Ascending aorta (tissue), 2 donors: Measurements from ENCODE around the gene CENPU. TPM values are rescaled to one million over a fixed set of nuclear protein-coding genes. Genes with fewer than 3 reads are reported as not detected.

Source experiments
- DNase-seq, 2 donors: peaks; one replicate each; pipeline ENCODE4 v3.0.0-alpha.2; 2019; ENCODE audit warnings: low spot score in 2 of 2
- H3K27ac ChIP-seq, 2 donors: fragments of 200-600 bp; sonication (generic); one replicate each; pipeline ENCODE4 v1.5.1; 2016 to 2017; ENCODE audit warnings: mild to moderate bottlenecking in 1 of 2
- H3K27me3 ChIP-seq: fragments of 200-600 bp; sonication (generic); one replicate; pipeline ENCODE4 v1.5.1; 2017
- H3K36me3 ChIP-seq, 2 donors: fragments of 200-600 bp; sonication (generic); one replicate each; pipeline ENCODE4 v1.5.1; 2016
- H3K4me1 ChIP-seq, 2 donors: fragments of 200-600 bp; sonication (generic); one replicate each; pipeline ENCODE4 v1.5.1; 2016 to 2017; ENCODE audit warnings: mild to moderate bottlenecking in 1 of 2
- H3K4me3 ChIP-seq, 2 donors: fragments of 200-600 bp; sonication (generic); one replicate each; pipeline ENCODE4 v1.5.1; 2016 to 2017; ENCODE audit warnings: mild to moderate bottlenecking in 1 of 2
- H3K9me3 ChIP-seq, 2 donors: fragments of 200-600 bp; sonication (generic); one replicate each; pipeline ENCODE4 v1.5.1; 2016
- intact Hi-C: fragments of 100-400 bp; cut with DNase I; formaldehyde crosslinking; loops from one replicate; pipeline ENCODE4 v1.15.1; 2023
- total RNA-seq: library from RNA; depleted of rRNA; stranded (reverse); fragments of >200 nt; gene quantifications from one replicate; pipeline ENCODE4 v1.1.0, GENCODE V29; 2016
- TF ChIP-seq, protein P1 (sequence below), 3 experiments: fragments of 200-600 bp in 2 of 3; fragments of 450-650 bp in 1 of 3; sonication (generic) in 2 of 3; IDR thresholded peaks; one replicate each; pipeline ENCODE4 v1.5.1; 2016 to 2019; ENCODE audit warnings: antibody characterized with exemption in 3 of 3, mild to moderate bottlenecking in 1 of 3, moderate library complexity in 1 of 3

Gene CENPU
- total RNA-seq, 1 donor from 2014 or later, result not detected

- TF ChIP-seq, protein P1, sequence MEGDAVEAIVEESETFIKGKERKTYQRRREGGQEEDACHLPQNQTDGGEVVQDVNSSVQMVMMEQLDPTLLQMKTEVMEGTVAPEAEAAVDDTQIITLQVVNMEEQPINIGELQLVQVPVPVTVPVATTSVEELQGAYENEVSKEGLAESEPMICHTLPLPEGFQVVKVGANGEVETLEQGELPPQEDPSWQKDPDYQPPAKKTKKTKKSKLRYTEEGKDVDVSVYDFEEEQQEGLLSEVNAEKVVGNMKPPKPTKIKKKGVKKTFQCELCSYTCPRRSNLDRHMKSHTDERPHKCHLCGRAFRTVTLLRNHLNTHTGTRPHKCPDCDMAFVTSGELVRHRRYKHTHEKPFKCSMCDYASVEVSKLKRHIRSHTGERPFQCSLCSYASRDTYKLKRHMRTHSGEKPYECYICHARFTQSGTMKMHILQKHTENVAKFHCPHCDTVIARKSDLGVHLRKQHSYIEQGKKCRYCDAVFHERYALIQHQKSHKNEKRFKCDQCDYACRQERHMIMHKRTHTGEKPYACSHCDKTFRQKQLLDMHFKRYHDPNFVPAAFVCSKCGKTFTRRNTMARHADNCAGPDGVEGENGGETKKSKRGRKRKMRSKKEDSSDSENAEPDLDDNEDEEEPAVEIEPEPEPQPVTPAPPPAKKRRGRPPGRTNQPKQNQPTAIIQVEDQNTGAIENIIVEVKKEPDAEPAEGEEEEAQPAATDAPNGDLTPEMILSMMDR (IDR thresholded peaks at IDR 0.05), result no peak
- Histone ChIP-seq H3K9me3 (no peaks in the 10 kb centered on the region), H3K36me3 (peaks cover 24 to 57% of the 10 kb centered on the region in 2 donors), H3K27me3 (no peaks in the 10 kb centered on the region), H3K4me3 (no peak overlapping the region), H3K27ac (no peak overlapping the region), H3K4me1 (no peaks in the 10 kb centered on the region)
- intact Hi-C loops, result no loop called here
- no peak for DNase-seq
These were observed 64.6 kb downstream of the CENPU start for GRCh38 chr4:184669251-184669650.

- TF ChIP-seq, protein P1 (IDR thresholded peaks at IDR 0.05), result no peak
- Histone ChIP-seq H3K4me1 (no peaks in the 10 kb centered on the region), H3K27ac (no peak overlapping the region), H3K9me3 (no peaks in the 10 kb centered on the region), H3K36me3 (peaks cover 22 to 54% of the 10 kb centered on the region in 2 donors), H3K4me3 (no peak overlapping the region), H3K27me3 (no peaks in the 10 kb centered on the region)
- DNase-seq, result no peak
- intact Hi-C loops, result no loop called here
These were observed 65.3 kb downstream of the CENPU start for GRCh38 chr4:184668511-184669114.

GRCh38 chr4:184668096-184668495, 65.8 kb downstream of the CENPU start:
- H3K4me1 ChIP-seq, result no peaks in the 10 kb centered on the region
- no peak for DNase-seq
- H3K27ac ChIP-seq, result no peak overlapping the region
- H3K36me3 ChIP-seq, result peaks cover 20 to 53% of the 10 kb centered on the region in 2 donors
- no peak overlapping the region for H3K4me3 ChIP-seq
- no peaks in the 10 kb centered on the region for H3K27me3 ChIP-seq
- H3K9me3 ChIP-seq, result no peaks in the 10 kb centered on the region
- intact Hi-C loops, result no loop called here
- TF ChIP-seq, protein P1 (IDR thresholded peaks at IDR 0.05), result no peak

GRCh38 chr4:184666670-184667069, 67.2 kb downstream of the CENPU start:
- Histone ChIP-seq H3K4me1 (peaks cover 0 to 6% of the 10 kb centered on the region in 2 donors), H3K27me3 (no peaks in the 10 kb centered on the region), H3K4me3 (no peak overlapping the region), H3K36me3 (peaks cover 11 to 41% of the 10 kb centered on the region in 2 donors), H3K27ac (no peak overlapping the region), H3K9me3 (no peaks in the 10 kb centered on the region)
- intact Hi-C loops, result no loop called here
- no peak for DNase-seq
- TF ChIP-seq, protein P1 (IDR thresholded peaks at IDR 0.05), result no peak

GRCh38 chr4:184664445-184665210, 69.3 kb downstream of the CENPU start:
- intact Hi-C loops, result no loop called here
- DNase-seq, result no peak
- no peaks in the 10 kb centered on the region for H3K27me3 ChIP-seq
- H3K36me3 ChIP-seq, result peaks cover 16 to 51% of the 10 kb centered on the region in 2 donors
- peaks cover 0 to 6% of the 10 kb centered on the region in 2 donors for H3K4me1 ChIP-seq
- H3K27ac ChIP-seq, result no peak overlapping the region
- H3K9me3 ChIP-seq, result no peaks in the 10 kb centered on the region
- no peak overlapping the region for H3K4me3 ChIP-seq
- TF ChIP-seq, protein P1 (IDR thresholded peaks at IDR 0.05), result no peak
